Fibroblast of skin of left biceps (primary cell): Measurements from ENCODE around the gene UNC45A.

Experiments used
- DNase-seq, 2 experiments: peaks; one replicate each; pipeline ENCODE4 v3.0.0-alpha.2; 2013; ENCODE audit warnings: low read depth in 2 of 2

The UNC45A gene

GRCh38 chr15:90946538-90946937 lies 11.5 kb downstream of the UNC45A start:
- DNase-seq, result no peak

- no peak for DNase-seq
These were observed 12.0 kb downstream of the UNC45A start for GRCh38 chr15:90946941-90947576.

- no peak for DNase-seq
These were observed 12.7 kb downstream of the UNC45A start for GRCh38 chr15:90947577-90948357.

- DNase-seq, result no peak
These were observed 13.4 kb downstream of the UNC45A start for GRCh38 chr15:90948506-90948905.

- DNase-seq, result no peak
These were observed 15.0 kb downstream of the UNC45A start for GRCh38 chr15:90949979-90950675.

- DNase-seq, result no peak
These were observed 15.6 kb downstream of the UNC45A start for GRCh38 chr15:90950676-90951075.

GRCh38 chr15:90952901-90953677 lies 18.0 kb downstream of the UNC45A start:
- no peak for DNase-seq

GRCh38 chr15:90953947-90954711 lies 19.0 kb downstream of the UNC45A start:
- no peak for DNase-seq

- DNase-seq, result peak; percentile 80 to 81
These were observed 19.9 kb downstream of the UNC45A start, which contains the start of gene RCCD1 for GRCh38 chr15:90954712-90955623. TSS of gene RCCD1 (plus strand) at chr15:90954884. CDS start at chr15:90956735, 1,851 bp downstream.

GRCh38 chr15:90955624-90956273 lies 20.7 kb downstream of the UNC45A start:
- DNase-seq, result no peak

GRCh38 chr15:90956274-90957030 lies 21.4 kb downstream of the UNC45A start:
- peak in 1 of 2 experiments; percentile 20 for DNase-seq

- DNase-seq, result no peak
These were observed 22.1 kb downstream of the UNC45A start for GRCh38 chr15:90957031-90957790.

- DNase-seq, result no peak
These were observed 22.7 kb downstream of the UNC45A start for GRCh38 chr15:90957791-90958190.

GRCh38 chr15:90959028-90959595 lies 24.0 kb downstream of the UNC45A start:
- no peak for DNase-seq

GRCh38 chr15:90959894-90960293 lies 24.8 kb downstream of the UNC45A start:
- DNase-seq, result no peak

GRCh38 chr15:90960298-90961091 lies 25.4 kb downstream of the UNC45A start:
- no peak for DNase-seq

- no peak for DNase-seq
These were observed 26.9 kb downstream of the UNC45A start for GRCh38 chr15:90962021-90962420.
